Esophagus muscularis mucosa (tissue), 4 donors: ENCODE data around the gene SLC23A2. TPM values are rescaled to one million over a fixed set of nuclear protein-coding genes. Genes with fewer than 3 reads are reported as not detected.

Source experiments
- DNase-seq: peaks from one replicate; pipeline ENCODE4 v3.0.0-alpha.2; 2017; ENCODE audit errors: extremely low spot score
- H3K27ac ChIP-seq, 4 donors: fragments of 200-600 bp; sonication (generic); replicated peaks in 1 of 4; 1 replicate in 3 of 4; 2 replicates in 1 of 4; pipeline ENCODE4 v1.5.1; 2016 to 2019; ENCODE audit warnings: mild to moderate bottlenecking in 1 of 4
- H3K27me3 ChIP-seq, 4 donors: fragments of 200-600 bp; sonication (generic); one replicate each; pipeline versions ENCODE4 v1.5.1 to v1.6.0; 2016 to 2019
- H3K36me3 ChIP-seq, 4 donors: fragments of 200-600 bp; sonication (generic); one replicate each; pipeline ENCODE4 v1.5.1; 2016 to 2019
- H3K4me1 ChIP-seq, 4 donors: fragments of 200-600 bp; sonication (generic); one replicate each; pipeline ENCODE4 v1.5.1; 2016 to 2019
- H3K4me3 ChIP-seq, 4 donors: fragments of 200-600 bp; sonication (generic); 1 replicate in 2 of 4; 2 replicates in 2 of 4; pipeline ENCODE4 v1.5.1; 2016 to 2019; ENCODE audit warnings: mild to moderate bottlenecking in 4 of 4, moderate library complexity in 1 of 4
- H3K9me3 ChIP-seq, 4 donors: fragments of 200-600 bp; sonication (generic); 1 replicate in 3 of 4; 2 replicates in 1 of 4; pipeline ENCODE4 v1.5.1; 2016 to 2019
- EP300 ChIP-seq: sonication (generic); formaldehyde crosslinking; IDR thresholded peaks from one replicate; pipeline ENCODE4 v1.6.1; 2017; ENCODE audit warnings: antibody characterized with exemption
- POLR2A ChIP-seq: fragments of 450-650 bp; IDR thresholded peaks from one replicate; pipeline ENCODE4 v1.6.1; 2017; ENCODE audit warnings: antibody characterized with exemption, moderate library complexity, mild to moderate bottlenecking, low read depth
- POLR2AphosphoS5 ChIP-seq, 2 donors: sonication (generic); formaldehyde crosslinking; IDR thresholded peaks; one replicate each; pipeline ENCODE4 v1.6.1; 2017; ENCODE audit warnings: antibody characterized with exemption in 2 of 2
- WGBS: methylation state at CpG from one replicate; pipeline ENCODE4 v1.1.5; 2018; 5-methylcytosine and 5-hydroxymethylcytosine counted together
- intact Hi-C: fragments of 100-400 bp; cut with DNase I; formaldehyde crosslinking; loops from one replicate; pipeline ENCODE4 v1.15.1; 2023
- total RNA-seq, 4 donors: library from RNA; depleted of rRNA; stranded (reverse); fragments of >200 nt; gene quantifications; one replicate each; pipeline versions ENCODE4 v1.1.0 to v1.2.1, GENCODE V29; 2016
- TF ChIP-seq, protein P1 (sequence below), 3 experiments: fragments of 200-600 bp in 2 of 3; fragments of 450-650 bp in 1 of 3; sonication (generic) in 2 of 3; IDR thresholded peaks; one replicate each; pipeline ENCODE4 v1.5.1; 2017 to 2019; ENCODE audit warnings: antibody characterized with exemption in 3 of 3, mild to moderate bottlenecking in 2 of 3, moderate library complexity in 1 of 3

Gene SLC23A2
- total RNA-seq, 4 donors from 2014 or later = 8.7 to 16.0 (median 12.2) TPM

DNA sequence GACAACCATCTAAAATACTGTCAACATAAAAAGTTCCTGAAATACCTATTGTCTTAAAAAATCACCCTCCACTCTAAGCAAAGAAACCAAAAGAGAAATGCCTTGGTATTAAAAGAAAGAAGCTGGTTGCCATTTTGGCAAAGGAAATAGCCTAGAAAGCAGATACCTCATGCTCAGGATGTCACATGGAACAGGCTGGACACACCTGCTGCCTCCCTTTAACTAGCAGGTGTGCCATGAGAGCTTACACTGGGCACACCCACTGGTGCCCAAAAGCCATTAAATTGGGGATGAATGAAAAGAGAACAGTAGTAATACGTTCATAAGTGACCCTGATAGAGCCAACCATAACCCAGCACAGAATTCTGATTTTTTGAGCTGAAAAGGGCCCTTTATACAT, 1.5 kb downstream of the SLC23A2 start:
- no peak for TF ChIP-seq POLR2AphosphoS5 (IDR thresholded peaks at IDR 0.05)
- TF ChIP-seq EP300 = no peak
- no peak for TF ChIP-seq POLR2A
- TF ChIP-seq, protein P1, sequence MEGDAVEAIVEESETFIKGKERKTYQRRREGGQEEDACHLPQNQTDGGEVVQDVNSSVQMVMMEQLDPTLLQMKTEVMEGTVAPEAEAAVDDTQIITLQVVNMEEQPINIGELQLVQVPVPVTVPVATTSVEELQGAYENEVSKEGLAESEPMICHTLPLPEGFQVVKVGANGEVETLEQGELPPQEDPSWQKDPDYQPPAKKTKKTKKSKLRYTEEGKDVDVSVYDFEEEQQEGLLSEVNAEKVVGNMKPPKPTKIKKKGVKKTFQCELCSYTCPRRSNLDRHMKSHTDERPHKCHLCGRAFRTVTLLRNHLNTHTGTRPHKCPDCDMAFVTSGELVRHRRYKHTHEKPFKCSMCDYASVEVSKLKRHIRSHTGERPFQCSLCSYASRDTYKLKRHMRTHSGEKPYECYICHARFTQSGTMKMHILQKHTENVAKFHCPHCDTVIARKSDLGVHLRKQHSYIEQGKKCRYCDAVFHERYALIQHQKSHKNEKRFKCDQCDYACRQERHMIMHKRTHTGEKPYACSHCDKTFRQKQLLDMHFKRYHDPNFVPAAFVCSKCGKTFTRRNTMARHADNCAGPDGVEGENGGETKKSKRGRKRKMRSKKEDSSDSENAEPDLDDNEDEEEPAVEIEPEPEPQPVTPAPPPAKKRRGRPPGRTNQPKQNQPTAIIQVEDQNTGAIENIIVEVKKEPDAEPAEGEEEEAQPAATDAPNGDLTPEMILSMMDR (IDR thresholded peaks at IDR 0.05) = no peak
- peak overlapping the region; percentile 84 to 93 (median 90) for H3K4me3 ChIP-seq
- no peak overlapping the region for H3K27ac ChIP-seq
- intact Hi-C loops = no loop called here
- peaks cover 13 to 32% (median 24%) of the 10 kb centered on the region in 4 donors for H3K4me1 ChIP-seq
- no peaks in the 10 kb centered on the region for H3K36me3 ChIP-seq
- H3K27me3 ChIP-seq = no peaks in the 10 kb centered on the region
- no peak for DNase-seq
- 71% methylated on average over 1 of the region's 1 CpG for WGBS
- no peaks in the 10 kb centered on the region for H3K9me3 ChIP-seq

DNA sequence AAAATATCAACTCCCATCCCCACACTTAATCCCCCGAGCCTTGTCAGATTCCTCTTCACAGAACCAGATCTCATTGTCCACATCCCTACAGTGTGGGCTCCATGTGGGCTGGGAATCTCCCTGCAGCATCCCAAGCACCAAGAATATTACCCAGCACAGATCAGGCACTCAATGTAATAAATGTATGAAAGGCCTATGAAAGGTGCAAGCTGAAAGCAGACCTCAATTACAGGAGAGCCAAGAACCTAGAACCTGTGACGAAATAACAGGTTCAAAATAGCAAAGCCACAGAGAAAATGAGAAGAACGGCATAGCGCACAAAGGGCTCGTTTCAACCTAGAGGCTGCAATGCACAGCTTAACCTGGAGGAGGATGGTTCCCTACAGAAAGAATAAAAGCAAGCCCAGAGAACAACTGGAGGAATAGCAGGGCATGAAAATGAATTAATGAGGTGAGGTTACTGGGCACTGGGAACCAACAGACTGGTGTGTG, 3.1 kb downstream of the SLC23A2 start:
- Histone ChIP-seq H3K9me3 (no peaks in the 10 kb centered on the region), H3K4me3 (no peak overlapping the region), H3K4me1 (peaks cover 13 to 32% (median 24%) of the 10 kb centered on the region in 4 donors), H3K27ac (no peak overlapping the region), H3K27me3 (no peaks in the 10 kb centered on the region), H3K36me3 (no peaks in the 10 kb centered on the region)
- no peak for DNase-seq
- 92% methylated on average over 5 of the region's 5 CpGs for WGBS
- intact Hi-C loops = no loop called here
- TF ChIP-seq POLR2A = no peak
- TF ChIP-seq, protein P1 (IDR thresholded peaks at IDR 0.05) = no peak
- no peak for TF ChIP-seq EP300
- TF ChIP-seq POLR2AphosphoS5 (IDR thresholded peaks at IDR 0.05) = no peak

DNA sequence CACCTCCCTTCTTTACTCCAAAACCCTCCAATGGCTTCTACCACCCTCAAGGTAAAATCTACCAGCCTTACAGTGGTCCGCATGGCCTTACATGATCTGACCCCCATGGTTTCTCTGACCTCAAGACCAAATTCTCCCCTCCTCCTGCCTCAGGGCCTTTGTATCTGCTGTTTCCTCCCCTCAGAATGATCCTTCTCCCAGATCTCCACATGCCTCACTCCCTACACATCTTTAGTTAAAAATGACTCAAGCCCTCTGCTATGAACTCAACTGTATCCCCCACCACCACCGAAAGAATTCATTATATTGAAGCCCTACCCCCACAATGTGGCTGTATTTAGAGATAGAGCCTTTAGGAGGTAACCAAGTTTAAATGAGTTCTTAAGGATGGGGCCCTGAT, 4.1 kb downstream of the SLC23A2 start:
- no peak for TF ChIP-seq POLR2AphosphoS5 (IDR thresholded peaks at IDR 0.05)
- TF ChIP-seq POLR2A = no peak
- TF ChIP-seq EP300 = no peak
- TF ChIP-seq, protein P1 (IDR thresholded peaks at IDR 0.05) = no peak
- Histone ChIP-seq H3K27ac (no peak overlapping the region), H3K4me3 (no peak overlapping the region), H3K9me3 (no peaks in the 10 kb centered on the region), H3K27me3 (no peaks in the 10 kb centered on the region), H3K4me1 (peaks cover 13 to 32% (median 24%) of the 10 kb centered on the region in 4 donors), H3K36me3 (no peaks in the 10 kb centered on the region)
- DNase-seq = no peak
- intact Hi-C loops = no loop called here
- WGBS = 100% methylated on average over 2 of the region's 2 CpGs

DNA sequence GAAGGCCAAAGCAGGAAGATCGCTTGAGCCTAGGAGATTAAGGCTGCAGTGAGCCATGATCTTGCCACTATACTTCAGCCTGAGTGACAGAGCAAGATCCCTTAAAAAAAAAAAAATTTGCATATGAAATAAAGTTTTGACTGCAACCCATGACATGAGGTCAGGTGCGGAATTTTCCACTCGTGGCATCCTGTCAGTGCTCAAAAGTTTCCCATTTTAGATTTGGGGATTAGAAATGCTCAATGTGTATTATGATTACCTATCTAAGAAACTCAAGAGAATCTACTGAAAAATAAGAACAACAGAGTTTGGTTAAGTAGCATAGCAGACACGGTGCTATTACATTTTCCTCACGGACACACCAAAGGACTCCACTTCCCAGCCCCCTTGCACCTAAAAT, 11.7 kb downstream of the SLC23A2 start:
- H3K4me1 ChIP-seq = peaks cover 0 to 9% (median 0%) of the 10 kb centered on the region in 4 donors
- no peaks in the 10 kb centered on the region for H3K9me3 ChIP-seq
- DNase-seq = no peak
- intact Hi-C loops = no loop called here
- TF ChIP-seq, protein P1 (IDR thresholded peaks at IDR 0.05) = no peak
- TF ChIP-seq POLR2A (no peak), EP300 (no peak), POLR2AphosphoS5 (IDR thresholded peaks at IDR 0.05) (no peak)
- no peaks in the 10 kb centered on the region for H3K36me3 ChIP-seq
- no peak overlapping the region for H3K27ac ChIP-seq
- H3K27me3 ChIP-seq = no peaks in the 10 kb centered on the region
- no peak overlapping the region for H3K4me3 ChIP-seq
- 79% methylated on average over 5 of the region's 5 CpGs for WGBS

DNA sequence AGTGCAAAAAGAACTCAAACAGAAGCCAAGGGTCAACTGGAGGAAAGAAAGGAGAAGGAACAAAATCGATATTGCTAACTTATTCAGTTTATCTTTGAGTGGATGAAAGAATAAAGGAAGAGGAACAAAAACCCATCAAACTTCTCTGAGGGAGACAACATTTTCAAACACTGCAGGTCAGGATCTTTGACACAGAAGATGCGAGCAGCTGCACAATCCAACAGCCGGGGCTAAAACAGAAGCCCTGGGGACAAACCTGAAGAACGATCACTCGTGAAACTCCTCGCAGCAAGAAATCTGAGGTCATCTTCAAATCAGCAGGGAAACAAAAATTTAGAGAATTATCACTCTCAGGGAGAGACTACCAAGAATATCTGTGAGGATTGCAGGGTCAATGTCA, 14.2 kb downstream of the SLC23A2 start:
- intact Hi-C loops = no loop called here
- no peak for TF ChIP-seq POLR2A
- no peak for TF ChIP-seq EP300
- TF ChIP-seq POLR2AphosphoS5 (IDR thresholded peaks at IDR 0.05) = no peak
- TF ChIP-seq, protein P1 (IDR thresholded peaks at IDR 0.05) = no peak
- Histone ChIP-seq H3K27ac (no peak overlapping the region), H3K27me3 (no peaks in the 10 kb centered on the region), H3K36me3 (no peaks in the 10 kb centered on the region), H3K4me1 (peaks cover 0 to 11% (median 0%) of the 10 kb centered on the region in 4 donors), H3K9me3 (no peaks in the 10 kb centered on the region), H3K4me3 (no peak overlapping the region)
- WGBS = 73% methylated on average over 6 of the region's 6 CpGs
- DNase-seq = no peak
